BJ (cell line): ENCODE data around the gene EFCAB6. TPM values are rescaled to one million over a fixed set of nuclear protein-coding genes. Genes with fewer than 3 reads are reported as not detected.

Experiments
- CTCF ChIA-PET: fragments of 350-600 bp; formaldehyde crosslinking; extraction: SDS; loops from one replicate; lab custom pipeline; 2021; ENCODE audit warnings: antibody characterized with exemption, inconsistent platforms; lab: Yijun Ruan, JAX
- POLR2A ChIA-PET: fragments of 300-600 bp; sonication (Branson Sonifier 250); formaldehyde crosslinking; extraction: SDS; loops from one replicate; lab custom pipeline; 2021; ENCODE audit warnings: antibody characterized with exemption; lab: Charles Lee
- DNase-seq: peaks from one replicate; pipeline ENCODE4 v3.0.0-alpha.2; 2011; ENCODE audit warnings: low read depth
- H3K27me3 ChIP-seq: 2 replicates; pipeline ENCODE4 v1.6.0; 2011; ENCODE audit warnings: low read length; ENCODE audit not compliant: control insufficient read depth, insufficient read depth
- H3K36me3 ChIP-seq: 2 replicates; pipeline ENCODE4 v1.5.1; 2011; ENCODE audit warnings: low read length; ENCODE audit not compliant: control insufficient read depth, insufficient read depth
- H3K4me3 ChIP-seq: 2 replicates; pipeline ENCODE4 v1.5.1; 2011; ENCODE audit warnings: low read depth, mild to moderate bottlenecking, control low read depth, low read length
- polyA plus RNA-seq: library from polyadenylated mRNA; depleted of rRNA; stranded (reverse); fragments of >200 nt; gene quantifications from 2 replicates; pipeline ENCODE4 v1.2.3, GENCODE V29; 2011
- TF ChIP-seq, protein P1 (sequence below): IDR thresholded peaks from 2 replicates; pipeline ENCODE4 v1.5.1; 2011; ENCODE audit warnings: low read depth, mild to moderate bottlenecking, control low read depth, inconsistent platforms, low read length, moderate library complexity; ENCODE audit not compliant: insufficient read depth

The EFCAB6 gene
- polyA plus RNA-seq, 1 experiment, result 0.75 TPM

DNA sequence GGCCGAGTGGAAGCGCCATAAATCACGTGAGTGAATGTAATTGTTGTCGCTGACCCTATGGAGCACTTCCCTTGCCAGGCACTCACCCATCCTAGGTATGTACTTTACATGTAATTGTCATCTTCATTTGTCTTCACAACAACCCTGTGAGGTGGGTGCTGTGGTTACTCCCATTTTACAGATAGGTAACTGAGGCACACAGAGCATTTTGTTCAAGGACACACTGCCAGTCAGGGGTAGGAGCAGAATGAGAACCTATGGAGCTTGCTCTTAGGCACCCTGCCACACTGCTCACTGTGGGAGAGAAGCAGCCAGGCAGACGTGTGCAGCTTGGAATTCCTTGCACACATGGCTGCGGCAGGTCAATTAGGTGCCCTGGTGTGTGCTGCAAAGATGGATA is 785 bp upstream of the EFCAB6 start:
- ChIA-PET CTCF (interaction anchor here (2.3 kb wide), 1 partner anchor 14 kb away, joined by 7 read pairs; no protein-coding TSS in a partner anchor), POLR2A (no interaction called here)

DNA sequence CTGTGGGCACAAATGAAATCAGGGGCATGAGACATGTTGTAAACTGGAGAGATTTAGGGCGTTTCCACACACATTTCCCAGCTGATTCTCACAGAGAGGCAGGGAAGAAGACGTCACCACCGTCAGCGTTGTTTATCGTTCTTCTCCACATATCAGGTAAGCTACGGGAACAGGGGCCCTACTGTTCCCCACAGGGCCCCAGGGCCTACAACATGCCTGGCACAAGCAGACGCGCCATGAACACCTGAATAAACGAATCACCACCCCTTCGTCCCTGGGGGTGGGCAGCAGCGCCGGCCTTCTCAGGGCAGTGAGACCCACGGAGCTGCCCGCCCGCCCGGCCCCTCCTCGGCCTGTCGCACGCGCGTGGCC is 342 bp downstream of the EFCAB6 start:
- CTCF ChIA-PET, result interaction anchor here (0.5 to 2.3 kb wide), 4 partner anchors 15 to 1802 kb away, joined by 3 to 7 read pairs (median 4); no protein-coding TSS in a partner anchor
- H3K36me3 ChIP-seq, result no peaks in the 10 kb centered on the region
- POLR2A ChIA-PET, result interaction anchor here (0.7 kb wide), 1 partner anchor 34 kb away, joined by 8 read pairs; no protein-coding TSS in a partner anchor
- peak overlapping the region; percentile 82 for H3K4me3 ChIP-seq
- DNase-seq, result no peak
- TF ChIP-seq, protein P1, sequence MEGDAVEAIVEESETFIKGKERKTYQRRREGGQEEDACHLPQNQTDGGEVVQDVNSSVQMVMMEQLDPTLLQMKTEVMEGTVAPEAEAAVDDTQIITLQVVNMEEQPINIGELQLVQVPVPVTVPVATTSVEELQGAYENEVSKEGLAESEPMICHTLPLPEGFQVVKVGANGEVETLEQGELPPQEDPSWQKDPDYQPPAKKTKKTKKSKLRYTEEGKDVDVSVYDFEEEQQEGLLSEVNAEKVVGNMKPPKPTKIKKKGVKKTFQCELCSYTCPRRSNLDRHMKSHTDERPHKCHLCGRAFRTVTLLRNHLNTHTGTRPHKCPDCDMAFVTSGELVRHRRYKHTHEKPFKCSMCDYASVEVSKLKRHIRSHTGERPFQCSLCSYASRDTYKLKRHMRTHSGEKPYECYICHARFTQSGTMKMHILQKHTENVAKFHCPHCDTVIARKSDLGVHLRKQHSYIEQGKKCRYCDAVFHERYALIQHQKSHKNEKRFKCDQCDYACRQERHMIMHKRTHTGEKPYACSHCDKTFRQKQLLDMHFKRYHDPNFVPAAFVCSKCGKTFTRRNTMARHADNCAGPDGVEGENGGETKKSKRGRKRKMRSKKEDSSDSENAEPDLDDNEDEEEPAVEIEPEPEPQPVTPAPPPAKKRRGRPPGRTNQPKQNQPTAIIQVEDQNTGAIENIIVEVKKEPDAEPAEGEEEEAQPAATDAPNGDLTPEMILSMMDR, result no peak
- H3K27me3 ChIP-seq, result no peaks in the 10 kb centered on the region

More for the DNA sequence above, 785 bp upstream of the EFCAB6 start:
- no peaks in the 10 kb centered on the region for H3K36me3 ChIP-seq
- TF ChIP-seq, protein P1, result no peak
- H3K4me3 ChIP-seq, result peak overlapping the region; percentile 82
- DNase-seq, result no peak
- no peaks in the 10 kb centered on the region for H3K27me3 ChIP-seq

- ChIA-PET CTCF (interaction anchor here (0.7 kb wide), 1 partner anchor 20 kb away, joined by 3 read pairs; no protein-coding TSS in a partner anchor), POLR2A (no interaction called here)
These were observed 9.1 kb downstream of the EFCAB6 start for GRCh38 chr22:43802897-43803495.

DNA sequence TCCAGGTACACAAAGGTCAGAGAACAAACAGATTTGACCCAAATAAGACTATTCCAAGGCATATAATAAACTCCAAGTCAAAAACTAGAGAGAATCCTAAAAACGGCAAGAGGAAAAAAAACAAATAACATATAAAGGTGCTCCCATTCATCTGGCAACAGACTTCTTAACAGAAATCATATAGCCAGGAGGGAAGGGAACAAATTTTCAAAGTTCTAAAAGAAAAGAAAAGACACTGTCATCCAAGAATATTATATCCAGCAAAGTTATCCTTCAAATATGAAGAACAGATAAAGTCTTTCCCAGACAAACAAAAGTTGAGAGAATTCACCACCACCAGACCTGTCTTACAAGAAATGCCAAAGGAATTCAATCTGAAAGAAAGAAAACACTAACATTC is 11.1 kb downstream of the EFCAB6 start:
- TF ChIP-seq, protein P1, result no peak
- CTCF ChIA-PET, result interaction anchor here (0.8 to 1.1 kb wide), 2 partner anchors 18 to 415 kb away, joined by 3 to 4 read pairs; no protein-coding TSS in a partner anchor

More at GRCh38 chr22:43802897-43803495, 9.1 kb downstream of the EFCAB6 start:
- DNase-seq, result no peak
- Histone ChIP-seq H3K4me3 (no peak overlapping the region), H3K36me3 (no peaks in the 10 kb centered on the region), H3K27me3 (no peaks in the 10 kb centered on the region; the same call in 1 of the 2 replicates)
- TF ChIP-seq, protein P1, result no peak

DNA sequence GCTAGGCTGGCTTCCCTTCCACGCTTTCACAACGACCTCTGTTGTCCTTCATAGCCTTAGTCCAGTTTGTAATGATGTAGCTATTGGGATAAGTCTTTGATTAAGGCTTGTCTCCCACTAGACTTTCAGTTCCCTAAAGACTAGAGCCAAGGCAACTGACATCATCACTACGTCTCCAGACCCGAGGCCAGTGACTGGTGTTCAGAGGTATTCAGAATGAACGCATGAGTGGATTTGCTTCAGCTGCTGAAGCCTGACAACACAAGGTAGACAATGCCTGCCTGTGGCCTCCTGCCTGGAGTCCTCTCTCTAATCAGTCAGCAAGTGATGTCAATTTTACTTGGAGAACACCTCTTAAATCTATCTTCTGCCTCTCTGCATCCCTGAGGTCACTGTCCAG is 13.6 kb downstream of the EFCAB6 start:
- no peaks in the 10 kb centered on the region for H3K36me3 ChIP-seq
- no peak for DNase-seq
- ChIA-PET POLR2A (no interaction called here), CTCF (interaction anchor here (0.8 kb wide), 1 partner anchor 15 kb away, joined by 3 read pairs; no protein-coding TSS in a partner anchor)
- no peak overlapping the region for H3K4me3 ChIP-seq
- TF ChIP-seq, protein P1, result no peak
- H3K27me3 ChIP-seq, result no peaks in the 10 kb centered on the region; the same call in 1 of the 2 replicates

More for the DNA sequence above, 11.1 kb downstream of the EFCAB6 start:
- POLR2A ChIA-PET, result no interaction called here
- H3K27me3 ChIP-seq, result no peaks in the 10 kb centered on the region; the same call in 1 of the 2 replicates
- H3K4me3 ChIP-seq, result no peak overlapping the region
- no peak for DNase-seq
- H3K36me3 ChIP-seq, result no peaks in the 10 kb centered on the region
